Activated T-cell treated with anti-CD3 and anti-CD28 coated beads for 4 hours (primary cell): ENCODE data around the gene MXD1.

ENCODE experiments used
- DNase-seq: peaks from one replicate; pipeline ENCODE4 v3.0.0-alpha.2; 2020

MXD1 gene

GRCh38 chr2:69983392-69983966 lies 68.6 kb downstream of the MXD1 start:
- DNase-seq = no peak

DNA sequence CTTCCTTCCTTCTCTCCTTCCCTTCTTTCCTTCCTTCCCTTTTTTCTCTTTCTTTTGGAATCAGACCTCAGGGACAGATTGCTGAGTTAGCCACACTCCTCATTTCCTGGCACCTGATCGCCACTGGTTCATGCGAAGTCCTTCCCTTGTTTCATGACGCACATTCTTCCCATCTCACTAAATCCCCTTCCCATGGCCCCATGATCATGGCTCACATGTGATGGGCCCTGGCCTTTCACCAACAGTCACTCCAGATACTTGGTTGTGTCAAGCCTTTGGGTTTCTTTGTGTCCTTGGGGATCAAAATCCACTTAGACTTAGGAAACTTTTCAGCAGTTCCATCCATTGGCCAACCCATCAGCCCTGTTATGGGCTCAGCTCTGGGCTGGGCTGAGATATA lies 70.3 kb downstream of the MXD1 start:
- DNase-seq = no peak

GRCh38 chr2:69985688-69986087 lies 70.8 kb downstream of the MXD1 start:
- DNase-seq = no peak

DNA sequence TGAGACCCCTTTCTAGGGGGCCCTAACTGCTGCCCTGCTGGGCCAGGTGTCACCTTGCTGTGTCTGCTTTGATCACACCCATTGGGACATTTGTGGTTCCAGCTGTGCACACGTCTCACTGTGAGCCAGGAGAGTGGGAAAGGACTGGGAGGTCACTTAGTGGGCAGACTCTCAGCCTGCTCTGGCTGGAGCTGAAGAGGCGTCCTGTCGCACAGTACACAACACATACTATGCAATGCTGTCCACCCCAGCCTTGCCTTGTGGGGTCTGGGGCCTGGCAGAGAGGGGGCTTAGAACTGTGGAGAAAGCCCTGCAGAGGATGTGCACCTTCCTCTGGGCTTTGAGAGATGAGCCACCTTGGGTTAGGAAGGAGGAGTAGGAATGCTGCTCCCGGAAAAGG lies 71.8 kb downstream of the MXD1 start:
- no peak for DNase-seq

- no peak for DNase-seq
Observed at GRCh38 chr2:69988086-69988635, 73.3 kb downstream of the MXD1 start.

- DNase-seq = no peak
Observed at GRCh38 chr2:69989009-69989408, 74.1 kb downstream of the MXD1 start.

DNA sequence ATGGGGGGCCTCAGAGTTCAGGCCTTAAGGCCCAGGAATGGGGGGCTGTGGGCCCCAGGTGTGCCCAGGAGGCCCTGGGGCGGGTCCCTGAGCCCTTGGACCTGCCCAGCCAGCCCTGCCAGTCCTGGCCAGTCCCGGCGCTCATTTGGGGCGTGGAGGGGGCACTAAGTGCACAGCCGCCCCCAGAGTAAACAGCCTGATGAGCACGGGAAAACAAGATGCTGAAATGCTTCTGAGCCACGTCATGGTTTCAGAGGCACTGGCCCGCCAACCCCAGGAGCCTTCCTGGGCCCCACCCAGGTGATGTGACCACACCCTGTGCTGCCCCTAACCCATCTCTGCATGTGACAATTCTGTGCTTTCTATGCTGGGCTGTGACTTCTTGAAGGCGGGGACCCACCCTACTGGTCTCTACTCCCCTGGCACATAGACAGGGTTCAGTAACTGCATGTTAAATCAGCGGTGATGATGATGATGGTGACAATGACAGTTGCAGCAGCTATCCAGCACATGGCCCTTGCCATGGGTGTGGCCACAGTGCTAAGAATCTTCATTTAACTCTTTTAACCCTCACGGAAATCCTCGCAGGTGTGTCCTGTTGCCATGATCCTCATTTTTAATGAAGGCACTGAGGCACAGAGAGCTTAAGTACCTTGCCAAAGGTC lies 74.7 kb downstream of the MXD1 start:
- no peak for DNase-seq
